ENCODE results near the gene SMOC2. TPM values are rescaled to one million over a fixed set of nuclear protein-coding genes. Genes with fewer than 3 reads are reported as not detected.

Gene SMOC2
- polyA plus RNA-seq, 1 donor (not counting 4 experiments of a cell fraction or from before 2014, with no cell fraction given) = 1.1 TPM

DNA sequence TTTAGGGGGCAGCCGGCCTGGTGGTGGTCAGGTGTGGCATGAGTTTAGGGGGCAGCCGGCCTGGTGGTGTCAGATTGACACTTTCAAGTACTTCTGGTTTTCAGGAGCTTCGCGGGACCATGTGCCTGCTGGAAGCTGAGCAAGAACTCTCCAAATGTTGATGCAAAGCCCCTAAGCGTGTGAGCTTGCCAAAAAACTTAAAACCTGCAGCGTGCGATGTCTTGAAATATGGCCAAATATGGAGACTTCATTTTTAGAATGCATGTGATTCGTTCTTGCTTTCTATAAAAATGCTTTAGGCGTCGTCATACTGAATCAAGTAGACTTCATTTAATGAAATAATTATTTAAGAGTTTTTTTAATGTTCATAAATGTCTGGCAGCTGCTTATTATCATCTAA lies 149.4 kb downstream of the SMOC2 start:
- Histone ChIP-seq H3K9me1 (ENCODE audit: control insufficient read depth, extremely low read depth, insufficient read depth, low read length) (no peaks in the 10 kb centered on the region), H3K4me3 (ENCODE audit: control insufficient read depth in 2 of 3, extremely low read depth in 1 of 3, insufficient read depth in 2 of 3, low read depth in 1 of 3, low read length in 3 of 3) (no peak overlapping the region), H3K9ac (ENCODE audit: control insufficient read depth, extremely low read depth, insufficient read depth, low read length) (no peak overlapping the region), H3K27ac (ENCODE audit: control insufficient read depth, insufficient read depth, low read length) (no peak overlapping the region), H3K27me3 (ENCODE audit: control insufficient read depth, extremely low read depth, insufficient read depth, low read length) (no peaks in the 10 kb centered on the region), H2AFZ (ENCODE audit: control insufficient read depth, low read length) (no peak overlapping the region), H3K4me2 (ENCODE audit: control insufficient read depth, extremely low read depth, insufficient read depth, low read depth, low read length) (no peak overlapping the region), H3K9me3 (ENCODE audit: control insufficient read depth, low read depth, low read length) (no peaks in the 10 kb centered on the region), H3K36me3 (ENCODE audit: control insufficient read depth in 2 of 2, extremely low read depth in 1 of 2, insufficient read depth in 2 of 2, low read length in 2 of 2) (no peaks in the 10 kb centered on the region), H4K20me1 (ENCODE audit: control insufficient read depth, extremely low read depth, insufficient read depth, low read length) (no peaks in the 10 kb centered on the region), H3K79me2 (ENCODE audit: control insufficient read depth, insufficient read depth, low read length) (no peaks in the 10 kb centered on the region), H3K4me1 (ENCODE audit: control insufficient read depth, extremely low read depth, insufficient read depth, low read length) (no peaks in the 10 kb centered on the region)
- FAIRE-seq = no peak
- DNase-seq (ENCODE audit: low read depth, low spot score) = no peak
- dilution Hi-C loops (cut with MboI; ENCODE audit: extremely low pct_ligation_motif_present, low sequenced_read_pairs) = no loop called here
- no peak for TF ChIP-seq EZH2 (IDR thresholded peaks at IDR 0.05; ENCODE audit: low read length)
- TF ChIP-seq, protein P1, sequence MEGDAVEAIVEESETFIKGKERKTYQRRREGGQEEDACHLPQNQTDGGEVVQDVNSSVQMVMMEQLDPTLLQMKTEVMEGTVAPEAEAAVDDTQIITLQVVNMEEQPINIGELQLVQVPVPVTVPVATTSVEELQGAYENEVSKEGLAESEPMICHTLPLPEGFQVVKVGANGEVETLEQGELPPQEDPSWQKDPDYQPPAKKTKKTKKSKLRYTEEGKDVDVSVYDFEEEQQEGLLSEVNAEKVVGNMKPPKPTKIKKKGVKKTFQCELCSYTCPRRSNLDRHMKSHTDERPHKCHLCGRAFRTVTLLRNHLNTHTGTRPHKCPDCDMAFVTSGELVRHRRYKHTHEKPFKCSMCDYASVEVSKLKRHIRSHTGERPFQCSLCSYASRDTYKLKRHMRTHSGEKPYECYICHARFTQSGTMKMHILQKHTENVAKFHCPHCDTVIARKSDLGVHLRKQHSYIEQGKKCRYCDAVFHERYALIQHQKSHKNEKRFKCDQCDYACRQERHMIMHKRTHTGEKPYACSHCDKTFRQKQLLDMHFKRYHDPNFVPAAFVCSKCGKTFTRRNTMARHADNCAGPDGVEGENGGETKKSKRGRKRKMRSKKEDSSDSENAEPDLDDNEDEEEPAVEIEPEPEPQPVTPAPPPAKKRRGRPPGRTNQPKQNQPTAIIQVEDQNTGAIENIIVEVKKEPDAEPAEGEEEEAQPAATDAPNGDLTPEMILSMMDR (optimal IDR thresholded peaks at IDR 0.05 in 1 of 3, IDR thresholded peaks at IDR 0.05 in 1 of 3, conservative IDR thresholded peaks at IDR 0.05 in 1 of 3; ENCODE audit: extremely low read depth in 1 of 3, insufficient read depth in 2 of 3, low read length in 3 of 3) = no peak

DNA sequence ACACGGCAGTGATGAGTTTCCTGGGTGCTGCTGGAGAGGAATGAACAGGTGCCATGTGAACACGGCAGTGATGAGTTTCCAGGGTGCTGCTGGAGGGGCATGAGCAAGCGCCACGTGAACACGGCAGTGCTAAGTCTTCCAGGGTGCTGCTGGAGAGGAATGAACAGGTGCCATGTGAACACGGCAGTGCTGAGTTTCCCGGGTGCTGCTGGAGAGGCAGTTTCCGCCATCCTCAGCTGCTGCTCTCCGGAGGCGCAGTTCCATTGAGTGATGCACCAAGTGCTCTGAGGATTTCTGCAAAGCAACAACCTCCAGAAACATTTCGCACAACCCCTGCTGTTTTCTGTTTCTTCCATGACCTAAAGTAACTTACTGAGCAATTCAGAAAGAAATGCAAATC lies 155.4 kb downstream of the SMOC2 start:
- H3K79me2 ChIP-seq (ENCODE audit: control insufficient read depth, insufficient read depth, low read length) = no peaks in the 10 kb centered on the region
- dilution Hi-C loops (cut with MboI; ENCODE audit: extremely low pct_ligation_motif_present, low sequenced_read_pairs) = no loop called here

More for the DNA sequence above, 155.4 kb downstream of the SMOC2 start:
- Histone ChIP-seq H3K27ac (ENCODE audit: control insufficient read depth, insufficient read depth, low read length) (no peak overlapping the region), H3K4me1 (ENCODE audit: control insufficient read depth, extremely low read depth, insufficient read depth, low read length) (no peaks in the 10 kb centered on the region), H2AFZ (ENCODE audit: control insufficient read depth, low read length) (no peak overlapping the region), H3K9me1 (ENCODE audit: control insufficient read depth, extremely low read depth, insufficient read depth, low read length) (no peaks in the 10 kb centered on the region), H3K9me3 (ENCODE audit: control insufficient read depth, low read depth, low read length) (no peaks in the 10 kb centered on the region), H4K20me1 (ENCODE audit: control insufficient read depth, extremely low read depth, insufficient read depth, low read length) (no peaks in the 10 kb centered on the region), H3K4me2 (ENCODE audit: control insufficient read depth, extremely low read depth, insufficient read depth, low read depth, low read length) (no peak overlapping the region), H3K4me3 (ENCODE audit: control insufficient read depth in 2 of 3, extremely low read depth in 1 of 3, insufficient read depth in 2 of 3, low read depth in 1 of 3, low read length in 3 of 3) (no peak overlapping the region), H3K27me3 (ENCODE audit: control insufficient read depth, extremely low read depth, insufficient read depth, low read length) (no peaks in the 10 kb centered on the region), H3K36me3 (ENCODE audit: control insufficient read depth in 2 of 2, extremely low read depth in 1 of 2, insufficient read depth in 2 of 2, low read length in 2 of 2) (no peaks in the 10 kb centered on the region), H3K9ac (ENCODE audit: control insufficient read depth, extremely low read depth, insufficient read depth, low read length) (no peak overlapping the region)
- no peak for TF ChIP-seq EZH2 (IDR thresholded peaks at IDR 0.05; ENCODE audit: low read length)
- TF ChIP-seq, protein P1 (optimal IDR thresholded peaks at IDR 0.05 in 1 of 3, IDR thresholded peaks at IDR 0.05 in 1 of 3, conservative IDR thresholded peaks at IDR 0.05 in 1 of 3; ENCODE audit: extremely low read depth in 1 of 3, insufficient read depth in 2 of 3, low read length in 3 of 3) = no peak
- DNase-seq (ENCODE audit: low read depth, low spot score) (no peak), FAIRE-seq (no peak)
